HEK293 (cell line): ENCODE results near the gene MT1A.

Experiments
- CTCF ChIA-PET: fragments of 350-600 bp; formaldehyde crosslinking; extraction: SDS; loops from one replicate; lab custom pipeline; 2021; ENCODE audit warnings: antibody characterized with exemption; lab: Yijun Ruan, JAX
- POLR2A ChIA-PET: fragments of 300-600 bp; formaldehyde crosslinking; extraction: SDS; loops from one replicate; lab custom pipeline; 2020; ENCODE audit warnings: antibody characterized with exemption, inconsistent platforms; lab: Yijun Ruan, JAX
- H3K27ac ChIP-seq: fragments of 200-500 bp; sonication (Bioruptor generic); 2 replicates; pipeline ENCODE4 v1.5.1; 2014; ENCODE audit warnings: low read depth, low read length, control low read depth, inconsistent platforms; ENCODE audit errors: extremely low read depth
- H3K36me3 ChIP-seq, 2 experiments: fragments of 200-500 bp in 1 of 2; sonication (Bioruptor generic) in 1 of 2; 1 replicate in 1 of 2; 2 replicates in 1 of 2; pipeline ENCODE4 v1.5.1; 2014 to 2017; ENCODE audit warnings: inconsistent platforms in 2 of 2, low read length in 2 of 2; ENCODE audit not compliant: control insufficient read depth in 2 of 2, insufficient read depth in 1 of 2
- H3K4me1 ChIP-seq: fragments of 200-500 bp; sonication (Bioruptor generic); 2 replicates; pipeline ENCODE4 v1.5.1; 2014; ENCODE audit warnings: mild to moderate bottlenecking, low read length, inconsistent platforms; ENCODE audit not compliant: control insufficient read depth, insufficient read depth
- H3K4me3 ChIP-seq: 2 replicates; pipeline ENCODE4 v1.5.1; 2011; ENCODE audit warnings: low read depth, mild to moderate bottlenecking, control low read depth, low read length, moderate library complexity
- H3K9me3 ChIP-seq: fragments of 200-500 bp; sonication (Bioruptor generic); 2 replicates; pipeline ENCODE4 v1.5.1; 2014; ENCODE audit warnings: low read depth, low read length, inconsistent platforms; ENCODE audit not compliant: control insufficient read depth, insufficient read depth
- MZF1 ChIP-seq: fragments of 450-650 bp; formaldehyde crosslinking; IDR thresholded peaks from 2 replicates; pipeline ENCODE4 v1.5.1; 2017; ENCODE audit warnings: missing biosample characterization, missing genetic modification characterization, borderline replicate concordance
- OSR2 ChIP-seq: fragments of 450-650 bp; formaldehyde crosslinking; IDR thresholded peaks from 2 replicates; pipeline ENCODE4 v1.5.1; 2016; ENCODE audit warnings: missing biosample characterization, missing genetic modification characterization
- SP3 ChIP-seq: fragments of 450-650 bp; formaldehyde crosslinking; IDR thresholded peaks from 2 replicates; pipeline ENCODE4 v1.5.1; 2016; ENCODE audit warnings: missing biosample characterization, missing genetic modification characterization
- YY1 ChIP-seq: fragments of 450-650 bp; formaldehyde crosslinking; IDR thresholded peaks from 2 replicates; pipeline ENCODE4 v1.5.1; 2018; ENCODE audit warnings: missing biosample characterization, missing genetic modification characterization
- ZBTB17 ChIP-seq: fragments of 450-650 bp; formaldehyde crosslinking; IDR thresholded peaks from 2 replicates; pipeline ENCODE4 v1.5.1; 2016; ENCODE audit warnings: missing biosample characterization, missing genetic modification characterization
- ZFP3 ChIP-seq: fragments of 450-650 bp; formaldehyde crosslinking; IDR thresholded peaks from 2 replicates; pipeline ENCODE4 v1.5.1; 2016; ENCODE audit warnings: low read depth, missing biosample characterization, missing genetic modification characterization
- ZIC2 ChIP-seq: fragments of 450-650 bp; formaldehyde crosslinking; IDR thresholded peaks from 2 replicates; pipeline ENCODE4 v1.5.1; 2016; ENCODE audit warnings: missing biosample characterization, missing genetic modification characterization
- ZNF132 ChIP-seq: fragments of 450-650 bp; formaldehyde crosslinking; IDR thresholded peaks from 2 replicates; pipeline ENCODE4 v1.5.1; 2017; ENCODE audit warnings: missing biosample characterization, missing genetic modification characterization, borderline replicate concordance
- ZNF23 ChIP-seq: fragments of 450-650 bp; formaldehyde crosslinking; IDR thresholded peaks from 2 replicates; pipeline ENCODE4 v1.5.1; 2016; ENCODE audit warnings: missing biosample characterization, missing genetic modification characterization, borderline replicate concordance
- ZNF335 ChIP-seq: fragments of 450-650 bp; formaldehyde crosslinking; conservative IDR thresholded peaks from 2 replicates; pipeline ENCODE4 v1.5.1; 2016; ENCODE audit warnings: missing biosample characterization, missing genetic modification characterization
- ZNF37A ChIP-seq: fragments of 450-650 bp; IDR thresholded peaks from 2 replicates; pipeline ENCODE4 v1.5.1; 2018; ENCODE audit warnings: missing biosample characterization, missing genetic modification characterization
- ZNF510 ChIP-seq: fragments of 450-650 bp; formaldehyde crosslinking; IDR thresholded peaks from 2 replicates; pipeline ENCODE4 v1.5.1; 2018; ENCODE audit warnings: mild to moderate bottlenecking, missing genetic modification characterization, missing biosample characterization; ENCODE audit not compliant: insufficient replicate concordance
- ZNF521 ChIP-seq: fragments of 450-650 bp; formaldehyde crosslinking; IDR thresholded peaks from 2 replicates; pipeline ENCODE4 v1.5.1; 2017; ENCODE audit warnings: missing biosample characterization, mild to moderate bottlenecking, missing genetic modification characterization
- ZNF530 ChIP-seq: fragments of 450-650 bp; formaldehyde crosslinking; IDR thresholded peaks from 2 replicates; pipeline ENCODE4 v1.5.1; 2016; ENCODE audit warnings: low read depth, missing biosample characterization, missing genetic modification characterization
- ZNF596 ChIP-seq: fragments of 450-650 bp; IDR thresholded peaks from 2 replicates; pipeline ENCODE4 v1.5.0; 2018; ENCODE audit warnings: missing biosample characterization, mild to moderate bottlenecking, missing genetic modification characterization, moderate library complexity
- ZNF626 ChIP-seq: fragments of 450-650 bp; sonication (Bioruptor Pico); formaldehyde crosslinking; IDR thresholded peaks from 2 replicates; pipeline ENCODE4 v1.5.1; 2018; ENCODE audit warnings: missing biosample characterization, missing genetic modification characterization, inconsistent platforms
- ZNF837 ChIP-seq: fragments of 450-650 bp; formaldehyde crosslinking; IDR thresholded peaks from 2 replicates; pipeline ENCODE4 v1.5.1; 2016; ENCODE audit warnings: missing biosample characterization, missing genetic modification characterization
- ZSCAN30 ChIP-seq: fragments of 450-650 bp; IDR thresholded peaks from 2 replicates; pipeline ENCODE4 v1.5.1; 2018; ENCODE audit warnings: missing biosample characterization, mild to moderate bottlenecking, missing genetic modification characterization, moderate library complexity
- ZXDB ChIP-seq: fragments of 450-650 bp; formaldehyde crosslinking; IDR thresholded peaks from 2 replicates; pipeline ENCODE4 v1.5.1; 2016; ENCODE audit warnings: missing biosample characterization, missing genetic modification characterization
- TF ChIP-seq, protein P1 (sequence below): fragments of 450-650 bp; formaldehyde crosslinking; IDR thresholded peaks from 2 replicates; pipeline ENCODE4 v1.5.1; 2016; ENCODE audit warnings: missing biosample characterization, missing genetic modification characterization
- TF ChIP-seq, protein P2 (sequence below): fragments of 450-650 bp; formaldehyde crosslinking; IDR thresholded peaks from 2 replicates; pipeline ENCODE4 v1.5.1; 2016; ENCODE audit warnings: missing biosample characterization, missing genetic modification characterization
- TF ChIP-seq, protein P3 (sequence below): fragments of 450-650 bp; formaldehyde crosslinking; IDR thresholded peaks from 2 replicates; pipeline ENCODE4 v1.5.1; 2016; ENCODE audit warnings: missing biosample characterization, missing genetic modification characterization
- TF ChIP-seq, protein P4 (sequence below): fragments of 450-650 bp; formaldehyde crosslinking; IDR thresholded peaks from 2 replicates; pipeline ENCODE4 v1.5.1; 2016; ENCODE audit warnings: missing biosample characterization, missing genetic modification characterization
- TF ChIP-seq, protein P5 (sequence below): fragments of 450-650 bp; IDR thresholded peaks from 2 replicates; pipeline ENCODE4 v1.5.1; 2018; ENCODE audit warnings: missing biosample characterization, missing genetic modification characterization
- TF ChIP-seq, protein P6 (sequence below): fragments of 450-650 bp; formaldehyde crosslinking; IDR thresholded peaks from 2 replicates; pipeline ENCODE4 v1.5.1; 2016; ENCODE audit warnings: missing biosample characterization, missing genetic modification characterization

The MT1A gene

DNA sequence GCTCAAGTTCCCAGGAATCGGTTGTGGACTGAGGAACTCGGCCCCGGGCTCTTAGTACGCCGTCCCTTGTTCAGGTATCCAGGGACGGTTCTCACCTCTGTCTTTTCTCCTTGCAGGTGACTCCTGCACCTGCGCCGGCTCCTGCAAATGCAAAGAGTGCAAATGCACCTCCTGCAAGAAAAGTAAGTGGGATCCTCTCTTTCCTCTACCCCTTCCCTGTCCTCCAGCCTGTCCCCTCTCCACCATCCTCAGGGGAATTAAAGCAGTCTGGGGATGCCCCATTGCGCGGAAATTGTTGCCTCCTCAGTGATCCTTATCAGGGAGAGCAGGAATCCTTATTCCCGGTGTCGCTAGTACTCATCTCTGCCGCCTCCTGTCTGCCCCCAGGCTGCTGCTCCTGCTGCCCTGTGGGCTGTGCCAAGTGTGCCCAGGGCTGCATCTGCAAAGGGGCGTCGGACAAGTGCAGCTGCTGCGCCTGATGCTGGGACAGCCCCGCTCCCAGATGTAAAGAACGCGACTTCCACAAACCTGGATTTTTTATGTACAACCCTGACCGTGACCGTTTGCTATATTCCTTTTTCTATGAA is 29.5 kb upstream of the MT1A start (continued):
- no peak for TF ChIP-seq ZNF596
- peak; percentile 11; the same call in 1 of the 2 replicates for TF ChIP-seq ZNF335 (tag by site-specific recombination)
- TF ChIP-seq, protein P1, sequence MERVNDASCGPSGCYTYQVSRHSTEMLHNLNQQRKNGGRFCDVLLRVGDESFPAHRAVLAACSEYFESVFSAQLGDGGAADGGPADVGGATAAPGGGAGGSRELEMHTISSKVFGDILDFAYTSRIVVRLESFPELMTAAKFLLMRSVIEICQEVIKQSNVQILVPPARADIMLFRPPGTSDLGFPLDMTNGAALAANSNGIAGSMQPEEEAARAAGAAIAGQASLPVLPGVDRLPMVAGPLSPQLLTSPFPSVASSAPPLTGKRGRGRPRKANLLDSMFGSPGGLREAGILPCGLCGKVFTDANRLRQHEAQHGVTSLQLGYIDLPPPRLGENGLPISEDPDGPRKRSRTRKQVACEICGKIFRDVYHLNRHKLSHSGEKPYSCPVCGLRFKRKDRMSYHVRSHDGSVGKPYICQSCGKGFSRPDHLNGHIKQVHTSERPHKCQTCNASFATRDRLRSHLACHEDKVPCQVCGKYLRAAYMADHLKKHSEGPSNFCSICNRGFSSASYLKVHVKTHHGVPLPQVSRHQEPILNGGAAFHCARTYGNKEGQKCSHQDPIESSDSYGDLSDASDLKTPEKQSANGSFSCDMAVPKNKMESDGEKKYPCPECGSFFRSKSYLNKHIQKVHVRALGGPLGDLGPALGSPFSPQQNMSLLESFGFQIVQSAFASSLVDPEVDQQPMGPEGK (tag by site-specific recombination), result no peak
- no peak for TF ChIP-seq MZF1
- no peak for TF ChIP-seq ZNF23 (tag by site-specific recombination)
- no peak for TF ChIP-seq YY1
- TF ChIP-seq, protein P2, sequence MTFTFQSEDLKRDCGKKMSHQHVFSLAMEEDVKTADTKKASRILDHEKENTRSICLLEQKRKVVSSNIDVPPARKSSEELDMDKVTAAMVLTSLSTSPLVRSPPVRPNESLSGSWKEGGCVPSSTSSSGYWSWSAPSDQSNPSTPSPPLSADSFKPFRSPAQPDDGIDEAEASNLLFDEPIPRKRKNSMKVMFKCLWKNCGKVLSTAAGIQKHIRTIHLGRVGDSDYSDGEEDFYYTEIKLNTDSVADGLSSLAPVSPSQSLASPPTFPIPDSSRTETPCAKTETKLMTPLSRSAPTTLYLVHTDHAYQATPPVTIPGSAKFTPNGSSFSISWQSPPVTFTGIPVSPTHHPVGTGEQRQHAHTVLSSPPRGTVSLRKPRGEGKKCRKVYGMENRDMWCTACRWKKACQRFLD, result no peak
- no peak for TF ChIP-seq ZSCAN30 (tag by site-specific recombination)
- TF ChIP-seq ZNF510, result no peak
- TF ChIP-seq ZXDB (tag by site-specific recombination), result 0 out of 2 replicates have a peak, but pooled peaks have one; percentile 3
- no peak for TF ChIP-seq SP3 (tag by site-specific recombination)
- no peak for TF ChIP-seq ZNF837 (tag by site-specific recombination)
- no peak for TF ChIP-seq ZNF37A (tag by site-specific recombination)

DNA sequence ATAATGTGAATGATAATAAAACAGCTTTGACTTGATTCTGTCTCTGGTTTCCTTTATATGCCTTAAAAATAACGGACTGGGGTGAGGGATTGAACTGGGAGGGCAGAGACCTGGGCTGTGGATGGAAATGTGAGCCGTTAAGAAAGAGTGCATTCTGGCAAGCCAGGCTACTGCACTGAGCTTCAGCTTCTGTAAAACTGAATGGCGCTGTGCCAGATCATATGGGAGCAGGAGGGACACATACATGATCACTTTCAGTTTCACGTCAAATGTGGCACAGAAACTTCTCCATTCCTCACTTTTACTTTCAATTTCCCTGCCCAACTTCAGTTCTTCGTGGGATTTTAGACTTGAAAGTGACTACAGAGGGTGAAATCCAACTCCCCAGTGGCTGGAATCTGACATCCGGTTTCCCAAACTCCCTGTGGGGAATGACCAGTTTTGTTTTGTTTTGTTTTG is 29.0 kb upstream of the MT1A start:
- CTCF ChIA-PET, result interaction anchor here (0.6 to 1.3 kb wide), 3 partner anchors 19 to 32 kb away, joined by 3 read pairs; no protein-coding TSS in a partner anchor
- H3K9me3 ChIP-seq, result no peaks in the 10 kb centered on the region
- POLR2A ChIA-PET, result interaction anchor here (0.7 to 1.6 kb wide), 3 partner anchors 9 to 46 kb away, joined by 3 to 6 read pairs (median 5); partner anchors contain the start of gene MT1E
- H3K4me3 ChIP-seq, result peak overlapping the region; percentile 51
- no peaks in the 10 kb centered on the region for H3K36me3 ChIP-seq
- no peak overlapping the region; the same call in 1 of the 2 replicates for H3K27ac ChIP-seq
- H3K4me1 ChIP-seq, result peaks cover 3% of the 10 kb centered on the region; the same call in 1 of the 2 replicates
- TF ChIP-seq, protein P3, sequence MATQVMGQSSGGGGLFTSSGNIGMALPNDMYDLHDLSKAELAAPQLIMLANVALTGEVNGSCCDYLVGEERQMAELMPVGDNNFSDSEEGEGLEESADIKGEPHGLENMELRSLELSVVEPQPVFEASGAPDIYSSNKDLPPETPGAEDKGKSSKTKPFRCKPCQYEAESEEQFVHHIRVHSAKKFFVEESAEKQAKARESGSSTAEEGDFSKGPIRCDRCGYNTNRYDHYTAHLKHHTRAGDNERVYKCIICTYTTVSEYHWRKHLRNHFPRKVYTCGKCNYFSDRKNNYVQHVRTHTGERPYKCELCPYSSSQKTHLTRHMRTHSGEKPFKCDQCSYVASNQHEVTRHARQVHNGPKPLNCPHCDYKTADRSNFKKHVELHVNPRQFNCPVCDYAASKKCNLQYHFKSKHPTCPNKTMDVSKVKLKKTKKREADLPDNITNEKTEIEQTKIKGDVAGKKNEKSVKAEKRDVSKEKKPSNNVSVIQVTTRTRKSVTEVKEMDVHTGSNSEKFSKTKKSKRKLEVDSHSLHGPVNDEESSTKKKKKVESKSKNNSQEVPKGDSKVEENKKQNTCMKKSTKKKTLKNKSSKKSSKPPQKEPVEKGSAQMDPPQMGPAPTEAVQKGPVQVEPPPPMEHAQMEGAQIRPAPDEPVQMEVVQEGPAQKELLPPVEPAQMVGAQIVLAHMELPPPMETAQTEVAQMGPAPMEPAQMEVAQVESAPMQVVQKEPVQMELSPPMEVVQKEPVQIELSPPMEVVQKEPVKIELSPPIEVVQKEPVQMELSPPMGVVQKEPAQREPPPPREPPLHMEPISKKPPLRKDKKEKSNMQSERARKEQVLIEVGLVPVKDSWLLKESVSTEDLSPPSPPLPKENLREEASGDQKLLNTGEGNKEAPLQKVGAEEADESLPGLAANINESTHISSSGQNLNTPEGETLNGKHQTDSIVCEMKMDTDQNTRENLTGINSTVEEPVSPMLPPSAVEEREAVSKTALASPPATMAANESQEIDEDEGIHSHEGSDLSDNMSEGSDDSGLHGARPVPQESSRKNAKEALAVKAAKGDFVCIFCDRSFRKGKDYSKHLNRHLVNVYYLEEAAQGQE, result no peak
- TF ChIP-seq ZFP3 (tag by site-specific recombination), result no peak
- TF ChIP-seq, protein P4, sequence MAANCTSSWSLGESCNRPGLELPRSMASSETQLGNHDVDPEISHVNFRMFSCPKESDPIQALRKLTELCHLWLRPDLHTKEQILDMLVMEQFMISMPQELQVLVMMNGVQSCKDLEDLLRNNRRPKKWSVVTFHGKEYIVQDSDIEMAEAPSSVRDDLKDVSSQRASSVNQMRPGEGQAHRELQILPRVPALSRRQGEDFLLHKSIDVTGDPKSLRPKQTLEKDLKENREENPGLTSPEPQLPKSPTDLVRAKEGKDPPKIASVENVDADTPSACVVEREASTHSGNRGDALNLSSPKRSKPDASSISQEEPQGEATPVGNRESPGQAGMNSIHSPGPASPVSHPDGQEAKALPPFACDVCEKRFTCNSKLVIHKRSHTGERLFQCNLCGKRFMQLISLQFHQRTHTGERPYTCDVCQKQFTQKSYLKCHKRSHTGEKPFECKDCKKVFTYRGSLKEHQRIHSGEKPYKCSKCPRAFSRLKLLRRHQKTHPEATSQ, result no peak
- TF ChIP-seq ZNF132 (tag by site-specific recombination), result no peak
- TF ChIP-seq, protein P5, sequence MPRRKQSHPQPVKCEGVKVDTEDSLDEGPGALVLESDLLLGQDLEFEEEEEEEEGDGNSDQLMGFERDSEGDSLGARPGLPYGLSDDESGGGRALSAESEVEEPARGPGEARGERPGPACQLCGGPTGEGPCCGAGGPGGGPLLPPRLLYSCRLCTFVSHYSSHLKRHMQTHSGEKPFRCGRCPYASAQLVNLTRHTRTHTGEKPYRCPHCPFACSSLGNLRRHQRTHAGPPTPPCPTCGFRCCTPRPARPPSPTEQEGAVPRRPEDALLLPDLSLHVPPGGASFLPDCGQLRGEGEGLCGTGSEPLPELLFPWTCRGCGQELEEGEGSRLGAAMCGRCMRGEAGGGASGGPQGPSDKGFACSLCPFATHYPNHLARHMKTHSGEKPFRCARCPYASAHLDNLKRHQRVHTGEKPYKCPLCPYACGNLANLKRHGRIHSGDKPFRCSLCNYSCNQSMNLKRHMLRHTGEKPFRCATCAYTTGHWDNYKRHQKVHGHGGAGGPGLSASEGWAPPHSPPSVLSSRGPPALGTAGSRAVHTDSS, result no peak
- TF ChIP-seq, protein P2, result no peak
- TF ChIP-seq, protein P6, sequence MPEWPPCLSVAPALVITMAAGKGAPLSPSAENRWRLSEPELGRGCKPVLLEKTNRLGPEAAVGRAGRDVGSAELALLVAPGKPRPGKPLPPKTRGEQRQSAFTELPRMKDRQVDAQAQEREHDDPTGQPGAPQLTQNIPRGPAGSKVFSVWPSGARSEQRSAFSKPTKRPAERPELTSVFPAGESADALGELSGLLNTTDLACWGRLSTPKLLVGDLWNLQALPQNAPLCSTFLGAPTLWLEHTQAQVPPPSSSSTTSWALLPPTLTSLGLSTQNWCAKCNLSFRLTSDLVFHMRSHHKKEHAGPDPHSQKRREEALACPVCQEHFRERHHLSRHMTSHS (tag by site-specific recombination), result no peak
- no peak for TF ChIP-seq ZNF521 (tag by site-specific recombination)
- no peak for TF ChIP-seq ZNF626 (tag by site-specific recombination)
- peak; percentile 95 for TF ChIP-seq OSR2 (tag by site-specific recombination)
- no peak for TF ChIP-seq ZIC2 (tag by site-specific recombination)
- no peak for TF ChIP-seq ZNF530 (tag by site-specific recombination)
- TF ChIP-seq ZBTB17 (tag by site-specific recombination), result peak; percentile 51
